K562 (cell line): ENCODE results near the gene PSMA8. TPM values are rescaled to one million over a fixed set of nuclear protein-coding genes. Genes with fewer than 3 reads are reported as not detected.
"Not testable (repeated sequence)": the region's sequence is repeated elsewhere in the genome, so short reads cannot be mapped to it uniquely, and the experiment has no call there.

Experiments
- ATAC-seq: fragments of 200-7000 bp; cut with Tn5 transposase; 3 replicates; pipeline ENCODE4 v1.9.1; 2020; ENCODE audit warnings: moderate library complexity
- BruUV-seq: library from RNA; stranded (reverse); fragments of 400-500 nt; replicated peaks from 2 replicates; lab custom pipeline; 2021; lab: Mats Ljungman, UMichigan
- CTCF ChIA-PET: fragments of 300-600 bp; formaldehyde crosslinking; extraction: SDS; loops from one replicate; lab custom pipeline; 2021; ENCODE audit warnings: low intra/inter-chr PET ratio; lab: Yijun Ruan, JAX
- POLR2A ChIA-PET: fragments of 300-600, 350-650 bp; sonication (Branson Sonifier 250); formaldehyde crosslinking; extraction: SDS; loops from one replicate; lab custom pipeline; 2021; ENCODE audit warnings: antibody characterized with exemption, inconsistent platforms; lab: Yijun Ruan, JAX
- DNase-seq, 4 experiments: peaks; one replicate each; pipeline versions ENCODE4 v3.0.0 to v3.0.0-alpha.2; 2011 to 2018; ENCODE audit warnings: low spot score in 3 of 4, mixed read lengths in 3 of 4; ENCODE audit errors: extremely low read depth in 1 of 4
- FAIRE-seq: peaks from 2 replicates; lab custom pipeline; 2011; peaks lifted over from hg19 to GRCh38; lab: Jason Lieb, UNC
- H2AFZ ChIP-seq: 2 replicates; pipeline ENCODE4 v1.6.0; 2011; ENCODE audit warnings: low read depth, low read length, control low read depth, inconsistent platforms
- H3K27ac ChIP-seq: fragments of 200-600 bp; 3 replicates; pipeline ENCODE4 v1.8.0; 2011; ENCODE audit warnings: low read depth, mild to moderate bottlenecking, control low read depth, inconsistent platforms, low read length, moderate library complexity, mixed read lengths; ENCODE audit errors: extremely low read depth
- H3K27me3 ChIP-seq, 2 experiments: fragments of 300-600 bp in 1 of 2; 2 replicates in 1 of 2; 3 replicates in 1 of 2; pipeline versions ENCODE4 v1.6.0 to v1.8.0; 2011; ENCODE audit warnings: inconsistent platforms in 2 of 2, low read length in 2 of 2, mild to moderate bottlenecking in 1 of 2, mixed read lengths in 1 of 2, moderate library complexity in 1 of 2; ENCODE audit not compliant: control insufficient read depth in 2 of 2, insufficient read depth in 2 of 2
- H3K36me3 ChIP-seq: fragments of 300-600 bp; 3 replicates; pipeline ENCODE4 v1.8.0; 2011; ENCODE audit warnings: mild to moderate bottlenecking, low read length, inconsistent platforms; ENCODE audit not compliant: control insufficient read depth, insufficient read depth
- H3K4me1 ChIP-seq, 2 experiments: fragments of 200-600 bp in 1 of 2; replicated peaks in 1 of 2; 2 replicates in 1 of 2; 3 replicates in 1 of 2; pipeline versions ENCODE4 v1.5.1 to v1.8.0; 2011; ENCODE audit warnings: inconsistent platforms in 2 of 2, low read length in 2 of 2, mild to moderate bottlenecking in 1 of 2, mixed read lengths in 1 of 2, moderate library complexity in 1 of 2; ENCODE audit not compliant: control insufficient read depth in 2 of 2, insufficient read depth in 2 of 2
- H3K4me2 ChIP-seq: 2 replicates; pipeline ENCODE4 v1.6.1; 2011; ENCODE audit warnings: low read length, control low read depth, inconsistent platforms, mixed read lengths; ENCODE audit not compliant: insufficient read depth
- H3K4me3 ChIP-seq: fragments of 200-600 bp; sonication (generic), shearing (Covaris generic); 2 replicates; pipeline ENCODE4 v1.5.1; 2016; ENCODE audit warnings: control low read depth, inconsistent platforms
- H3K79me2 ChIP-seq: fragments of 200-600 bp; 3 replicates; pipeline ENCODE4 v1.8.0; 2011; ENCODE audit warnings: low read length, inconsistent platforms; ENCODE audit not compliant: control insufficient read depth, insufficient read depth
- H3K9ac ChIP-seq, 2 experiments: 2 replicates each; pipeline versions ENCODE4 v1.6.0 to v1.6.1; 2011; ENCODE audit warnings: low read depth in 2 of 2, low read length in 2 of 2, control low read depth in 1 of 2, inconsistent platforms in 1 of 2, mild to moderate bottlenecking in 1 of 2, mixed read lengths in 1 of 2; ENCODE audit not compliant: insufficient read depth in 1 of 2
- H3K9me1 ChIP-seq: one replicate; pipeline ENCODE4 v1.6.0; 2011; ENCODE audit warnings: inconsistent platforms, mild to moderate bottlenecking, low read length, moderate library complexity; ENCODE audit not compliant: control insufficient read depth, insufficient read depth
- H3K9me3 ChIP-seq: replicated peaks from 2 replicates; pipeline ENCODE4 v1.5.1; 2011; ENCODE audit warnings: low read depth, low read length, inconsistent platforms; ENCODE audit not compliant: control insufficient read depth, insufficient read depth
- H4K20me1 ChIP-seq: replicated peaks from 2 replicates; pipeline ENCODE4 v1.6.1; 2011; ENCODE audit warnings: low read length, inconsistent platforms, mixed read lengths; ENCODE audit not compliant: control insufficient read depth, insufficient read depth
- BCOR ChIP-seq: fragments of 450-650 bp; IDR thresholded peaks from 2 replicates; pipeline ENCODE4 v1.6.1; 2016
- CBFB ChIP-seq: sonication (generic); formaldehyde crosslinking; IDR thresholded peaks from 2 replicates; pipeline ENCODE4 v1.4.0; 2020; ENCODE audit warnings: mild to moderate bottlenecking, missing genetic modification reagents
- MCM2 ChIP-seq: fragments of 450-650 bp; IDR thresholded peaks from 2 replicates; pipeline ENCODE4 v1.6.1; 2017; ENCODE audit warnings: low read depth, mild to moderate bottlenecking
- PCBP1 ChIP-seq: fragments of 200-400 bp; formaldehyde crosslinking; IDR thresholded peaks from 2 replicates; pipeline ENCODE4 v1.6.1; 2018; ENCODE audit warnings: mild to moderate bottlenecking, low read depth, low read length; ENCODE audit not compliant: poor library complexity, severe bottlenecking
- SMARCC2 ChIP-seq: fragments of 450-650 bp; IDR thresholded peaks from 2 replicates; pipeline ENCODE4 v1.6.1; 2017; ENCODE audit warnings: antibody characterized with exemption, moderate library complexity, mild to moderate bottlenecking, low read depth
- SPI1 ChIP-seq: IDR thresholded peaks from 2 replicates; pipeline ENCODE4 v1.6.1; 2011; ENCODE audit warnings: low read depth, low read length, control low read depth, borderline replicate concordance
- TCF7L2 ChIP-seq: fragments of 150-350 bp; IDR thresholded peaks from 2 replicates; pipeline ENCODE4 v1.6.1; 2016; ENCODE audit warnings: low read depth, mild to moderate bottlenecking, low read length, moderate library complexity
- TFAM ChIP-seq: fragments of 250-450 bp; sonication (Bioruptor Pico); conservative IDR thresholded peaks from 2 replicates; pipeline ENCODE4 v1.5.0; 2021; ENCODE audit warnings: mild to moderate bottlenecking, moderate library complexity
- U2AF1 ChIP-seq: fragments of 200-400 bp; formaldehyde crosslinking; optimal IDR thresholded peaks from 2 replicates; pipeline ENCODE3; 2017; ENCODE audit warnings: mild to moderate bottlenecking, low read depth, low read length, moderate library complexity
- YBX1 ChIP-seq: fragments of 450-650 bp; IDR thresholded peaks from 2 replicates; pipeline ENCODE4 v1.7.1; 2016; ENCODE audit warnings: mild to moderate bottlenecking
- ZNF668 ChIP-seq: fragments of 250-450 bp; sonication (Bioruptor Pico); IDR thresholded peaks from 2 replicates; pipeline ENCODE4 v1.8.0; 2022; ENCODE audit warnings: mild to moderate bottlenecking, inconsistent platforms
- WGBS: fragments of 100-300 bp; shearing (Covaris generic); methylation state at CpG from one replicate; pipeline ENCODE4 v1.1.6; 2016; ENCODE audit warnings: low coverage, mixed read lengths; ENCODE audit not compliant: insufficient coverage; ENCODE audit errors: missing lambda C conversion rate; 5-methylcytosine and 5-hydroxymethylcytosine counted together
- in situ Hi-C: fragments of 300-500 bp; cut with MboI; formaldehyde crosslinking; loops from 4 replicates; pipeline ENCODE4 v1.15.0; 2018; ENCODE audit warnings: inconsistent platforms, mixed read lengths
- intact Hi-C: fragments of 100-400 bp; cut with micrococcal nuclease; formaldehyde crosslinking; loops from 2 replicates; pipeline ENCODE4 v1.14.2; 2022
- polyA plus RNA-seq, 8 experiments: library from polyadenylated mRNA; depleted of rRNA in 4 of 8; stranded (reverse) in 5 of 8; unstranded in 3 of 8; fragments of >200 nt; fragmentation: Nextera tagmentation in 2 of 8; fragmentation: Illumina TruSeq in 1 of 8; extraction: Ambion mirVana in 2 of 8; extraction: Trizol in 1 of 8; gene quantifications; 2 replicates each; pipeline versions ENCODE4 v1.2.1 to v1.2.3, GENCODE V29; 2011 to 2014; ENCODE audit warnings: inconsistent platforms in 1 of 8, missing spikeins in 1 of 8
- total RNA-seq, 7 experiments: library from RNA; depleted of rRNA in 6 of 7; stranded (reverse); fragments of >200 nt in 6 of 7; fragmentation: Illumina TruSeq in 2 of 7; extraction: Trizol in 2 of 7; gene quantifications; 2 replicates each; pipeline versions ENCODE4 v1.2.1 to v1.2.3, GENCODE V29; 2011 to 2021; ENCODE audit warnings: low replicate concordance in 1 of 7
- TF ChIP-seq, protein P1 (sequence below): fragments of 250-450 bp; sonication (Bioruptor Pico); IDR thresholded peaks from 2 replicates; pipeline ENCODE4 v1.5.0; 2020; ENCODE audit warnings: mild to moderate bottlenecking, borderline replicate concordance

The PSMA8 gene
- total and polyA plus RNA-seq, 9 of the 15 experiments (the other 6 are each of a cell fraction or from before 2014, with no cell fraction given): not detected

- TF ChIP-seq MCM2: no peak
- no peak for TF ChIP-seq TCF7L2
- TF ChIP-seq TFAM (CRISPR knock-in tag): no peak
- TF ChIP-seq SMARCC2: no peak
- no peak for TF ChIP-seq ZNF668 (CRISPR knock-in tag)
- TF ChIP-seq YBX1: no peak
- TF ChIP-seq PCBP1: no peak
- TF ChIP-seq U2AF1: no peak
- TF ChIP-seq CBFB (CRISPR knock-in tag): no peak
- TF ChIP-seq, protein P1, sequence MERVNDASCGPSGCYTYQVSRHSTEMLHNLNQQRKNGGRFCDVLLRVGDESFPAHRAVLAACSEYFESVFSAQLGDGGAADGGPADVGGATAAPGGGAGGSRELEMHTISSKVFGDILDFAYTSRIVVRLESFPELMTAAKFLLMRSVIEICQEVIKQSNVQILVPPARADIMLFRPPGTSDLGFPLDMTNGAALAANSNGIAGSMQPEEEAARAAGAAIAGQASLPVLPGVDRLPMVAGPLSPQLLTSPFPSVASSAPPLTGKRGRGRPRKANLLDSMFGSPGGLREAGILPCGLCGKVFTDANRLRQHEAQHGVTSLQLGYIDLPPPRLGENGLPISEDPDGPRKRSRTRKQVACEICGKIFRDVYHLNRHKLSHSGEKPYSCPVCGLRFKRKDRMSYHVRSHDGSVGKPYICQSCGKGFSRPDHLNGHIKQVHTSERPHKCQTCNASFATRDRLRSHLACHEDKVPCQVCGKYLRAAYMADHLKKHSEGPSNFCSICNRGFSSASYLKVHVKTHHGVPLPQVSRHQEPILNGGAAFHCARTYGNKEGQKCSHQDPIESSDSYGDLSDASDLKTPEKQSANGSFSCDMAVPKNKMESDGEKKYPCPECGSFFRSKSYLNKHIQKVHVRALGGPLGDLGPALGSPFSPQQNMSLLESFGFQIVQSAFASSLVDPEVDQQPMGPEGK (CRISPR knock-in tag): no peak
- no peak for TF ChIP-seq BCOR
Observed at GRCh38 chr18:26127786-26128185, 5.9 kb upstream of the PSMA8 start (continued).

GRCh38 chr18:26128192-26128591 is 5.5 kb upstream of the PSMA8 start:
- H3K27me3 ChIP-seq, H3K9me1 ChIP-seq, H3K4me1 ChIP-seq, H3K79me2 ChIP-seq, H3K4me3 ChIP-seq, FAIRE-seq, ATAC-seq, BruUV-seq, H3K9me3 ChIP-seq, H3K4me2 ChIP-seq, H3K36me3 ChIP-seq, DNase-seq, H2AFZ ChIP-seq, H4K20me1 ChIP-seq, POLR2A ChIA-PET, H3K9ac ChIP-seq, intact Hi-C loops, CTCF ChIA-PET, H3K27ac ChIP-seq: not testable (repeated sequence)
- in situ Hi-C loops: loop anchor here (25.0 kb wide), 1 partner anchor 1291 kb away; no protein-coding TSS in a partner anchor
- peak; percentile 79 for TF ChIP-seq SPI1
- WGBS: 0% methylated on average over 2 of the region's 2 CpGs
